HEK293 (cell line): ENCODE data around the gene TRMT13.

Source experiments
- GLIS2 ChIP-seq: fragments of 450-650 bp; formaldehyde crosslinking; IDR thresholded peaks from 2 replicates; pipeline ENCODE4 v1.5.1; 2016; ENCODE audit warnings: missing biosample characterization, missing genetic modification characterization
- HOXC10 ChIP-seq: sonication (generic); formaldehyde crosslinking; IDR thresholded peaks from 2 replicates; pipeline ENCODE4 v1.8.1; 2023; ENCODE audit warnings: mild to moderate bottlenecking, missing genetic modification reagents
- KLF1 ChIP-seq: fragments of 450-650 bp; formaldehyde crosslinking; IDR thresholded peaks from 2 replicates; pipeline ENCODE4 v1.5.1; 2016; ENCODE audit warnings: missing biosample characterization, missing genetic modification characterization
- KLF7 ChIP-seq: fragments of 450-650 bp; formaldehyde crosslinking; IDR thresholded peaks from 2 replicates; pipeline ENCODE4 v1.5.1; 2016; ENCODE audit warnings: missing biosample characterization, missing genetic modification characterization, borderline replicate concordance
- MEIS1 ChIP-seq: sonication (generic); formaldehyde crosslinking; IDR thresholded peaks from 2 replicates; pipeline ENCODE4 v1.8.1; 2022; ENCODE audit warnings: missing genetic modification reagents, mild to moderate bottlenecking, borderline replicate concordance
- OSR2 ChIP-seq: fragments of 450-650 bp; formaldehyde crosslinking; IDR thresholded peaks from 2 replicates; pipeline ENCODE4 v1.5.1; 2016; ENCODE audit warnings: missing biosample characterization, missing genetic modification characterization
- SALL2 ChIP-seq: fragments of 450-650 bp; formaldehyde crosslinking; IDR thresholded peaks from 2 replicates; pipeline ENCODE4 v1.5.0; 2017; ENCODE audit warnings: missing biosample characterization, mild to moderate bottlenecking, missing genetic modification characterization, borderline replicate concordance
- YY1 ChIP-seq: fragments of 450-650 bp; formaldehyde crosslinking; IDR thresholded peaks from 2 replicates; pipeline ENCODE4 v1.5.1; 2018; ENCODE audit warnings: missing biosample characterization, missing genetic modification characterization
- ZBTB21 ChIP-seq: fragments of 450-650 bp; formaldehyde crosslinking; IDR thresholded peaks from 2 replicates; pipeline ENCODE4 v1.5.1; 2017; ENCODE audit warnings: missing biosample characterization, missing genetic modification characterization
- ZBTB48 ChIP-seq: fragments of 450-650 bp; formaldehyde crosslinking; IDR thresholded peaks from 2 replicates; pipeline ENCODE4 v1.5.1; 2016; ENCODE audit warnings: missing biosample characterization, missing genetic modification characterization
- ZNF155 ChIP-seq: fragments of 450-650 bp; formaldehyde crosslinking; IDR thresholded peaks from 2 replicates; pipeline ENCODE4 v1.5.1; 2016; ENCODE audit warnings: missing biosample characterization, missing genetic modification characterization
- ZNF157 ChIP-seq: fragments of 450-650 bp; formaldehyde crosslinking; IDR thresholded peaks from 2 replicates; pipeline ENCODE4 v1.5.1; 2016; ENCODE audit warnings: missing biosample characterization, missing genetic modification characterization
- ZNF169 ChIP-seq: fragments of 450-650 bp; formaldehyde crosslinking; IDR thresholded peaks from 2 replicates; pipeline ENCODE4 v1.5.1; 2016; ENCODE audit warnings: missing biosample characterization, missing genetic modification characterization
- ZNF239 ChIP-seq: fragments of 450-650 bp; formaldehyde crosslinking; IDR thresholded peaks from 2 replicates; pipeline ENCODE4 v1.5.1; 2016; ENCODE audit warnings: missing biosample characterization, missing genetic modification characterization
- ZNF292 ChIP-seq: fragments of 450-650 bp; formaldehyde crosslinking; IDR thresholded peaks from 2 replicates; pipeline ENCODE4 v1.5.1; 2016; ENCODE audit warnings: low read depth, missing biosample characterization, missing genetic modification characterization, borderline replicate concordance
- ZNF335 ChIP-seq: fragments of 450-650 bp; formaldehyde crosslinking; conservative IDR thresholded peaks from 2 replicates; pipeline ENCODE4 v1.5.1; 2016; ENCODE audit warnings: missing biosample characterization, missing genetic modification characterization
- ZNF366 ChIP-seq: fragments of 450-650 bp; formaldehyde crosslinking; conservative IDR thresholded peaks from 2 replicates; pipeline ENCODE4 v1.5.1; 2016; ENCODE audit warnings: missing biosample characterization, missing genetic modification characterization
- ZNF404 ChIP-seq: fragments of 450-650 bp; formaldehyde crosslinking; IDR thresholded peaks from 2 replicates; pipeline ENCODE4 v1.5.1; 2017; ENCODE audit warnings: missing biosample characterization, missing genetic modification characterization
- ZNF433 ChIP-seq: fragments of 450-650 bp; formaldehyde crosslinking; IDR thresholded peaks from 2 replicates; pipeline ENCODE4 v1.5.1; 2016; ENCODE audit warnings: missing biosample characterization, missing genetic modification characterization, low read depth
- ZNF514 ChIP-seq: fragments of 450-650 bp; formaldehyde crosslinking; IDR thresholded peaks from 2 replicates; pipeline ENCODE4 v1.5.1; 2016; ENCODE audit warnings: missing biosample characterization, missing genetic modification characterization
- ZNF530 ChIP-seq: fragments of 450-650 bp; formaldehyde crosslinking; IDR thresholded peaks from 2 replicates; pipeline ENCODE4 v1.5.1; 2016; ENCODE audit warnings: low read depth, missing biosample characterization, missing genetic modification characterization
- ZNF654 ChIP-seq: fragments of 450-650 bp; formaldehyde crosslinking; IDR thresholded peaks from 2 replicates; pipeline ENCODE4 v1.5.1; 2016; ENCODE audit warnings: low read depth, missing biosample characterization, missing genetic modification characterization
- ZNF747 ChIP-seq: fragments of 450-650 bp; formaldehyde crosslinking; IDR thresholded peaks from 2 replicates; pipeline ENCODE4 v1.5.1; 2016; ENCODE audit warnings: missing biosample characterization, missing genetic modification characterization
- ZNF843 ChIP-seq: fragments of 450-650 bp; formaldehyde crosslinking; IDR thresholded peaks from 2 replicates; pipeline ENCODE4 v1.5.1; 2016; ENCODE audit warnings: missing biosample characterization, missing genetic modification characterization
- TF ChIP-seq, protein P1 (sequence below): fragments of 450-650 bp; formaldehyde crosslinking; IDR thresholded peaks from 2 replicates; pipeline ENCODE4 v1.5.1; 2016; ENCODE audit warnings: missing biosample characterization, missing genetic modification characterization
- TF ChIP-seq, protein P2 (sequence below): fragments of 450-650 bp; IDR thresholded peaks from 2 replicates; pipeline ENCODE4 v1.5.1; 2018; ENCODE audit warnings: missing biosample characterization, missing genetic modification characterization
- TF ChIP-seq, protein P3 (sequence below): fragments of 450-650 bp; formaldehyde crosslinking; IDR thresholded peaks from 2 replicates; pipeline ENCODE4 v1.5.1; 2016; ENCODE audit warnings: missing biosample characterization, missing genetic modification characterization
- TF ChIP-seq, protein P4 (sequence below): fragments of 450-650 bp; formaldehyde crosslinking; IDR thresholded peaks from 2 replicates; pipeline ENCODE4 v1.5.1; 2016; ENCODE audit warnings: missing biosample characterization, missing genetic modification characterization, borderline replicate concordance
- TF ChIP-seq, protein P5 (sequence below): fragments of 450-650 bp; formaldehyde crosslinking; conservative IDR thresholded peaks from 2 replicates; pipeline ENCODE4 v1.5.1; 2016; ENCODE audit warnings: low read depth, missing biosample characterization, missing genetic modification characterization

Gene TRMT13

DNA sequence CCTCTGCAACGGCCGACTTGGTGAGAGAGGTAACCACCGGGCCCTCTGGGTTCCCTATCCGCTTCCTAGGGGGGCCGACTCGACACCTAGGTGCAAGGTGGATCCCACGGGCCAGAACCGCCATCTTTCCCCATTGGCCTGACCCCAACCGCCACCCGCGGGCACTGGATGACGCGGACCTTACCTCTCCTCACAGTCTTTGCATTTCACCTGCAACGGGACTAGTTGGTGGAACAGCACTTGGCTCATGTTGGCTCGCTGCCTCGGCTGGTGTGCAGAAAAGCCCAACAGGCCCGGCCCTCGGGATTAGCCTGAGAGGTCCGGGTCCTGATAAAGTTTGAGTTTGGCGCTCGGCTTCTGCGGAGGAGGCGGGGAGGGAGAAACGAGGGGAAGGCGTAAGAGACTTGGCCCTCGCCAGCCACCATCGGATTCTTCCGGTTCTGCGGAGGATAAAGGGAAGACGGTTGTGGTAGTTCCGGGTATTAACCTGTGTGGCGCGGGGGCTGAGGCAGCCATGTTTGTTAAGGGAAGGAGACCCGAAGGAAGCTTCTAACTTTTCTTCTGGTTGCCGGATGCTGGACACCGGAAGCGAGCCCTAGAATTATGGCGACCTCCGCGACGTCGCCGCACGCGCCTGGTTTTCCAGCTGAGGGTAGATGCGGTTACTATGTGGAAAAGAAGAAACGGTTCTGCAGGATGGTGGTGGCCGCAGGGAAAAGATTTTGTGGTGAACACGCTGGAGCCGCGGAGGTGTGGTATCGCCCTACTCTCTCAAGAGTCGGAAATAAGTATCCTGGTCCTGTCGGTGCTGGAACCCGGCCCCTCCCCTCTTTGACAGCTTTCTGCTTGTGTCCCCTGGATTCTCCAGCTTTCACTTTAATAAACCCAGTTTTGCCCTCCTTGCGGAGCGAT lies at the start of gene TRMT13, which contains the start of gene SASS6 (continued):
- TF ChIP-seq, protein P1, sequence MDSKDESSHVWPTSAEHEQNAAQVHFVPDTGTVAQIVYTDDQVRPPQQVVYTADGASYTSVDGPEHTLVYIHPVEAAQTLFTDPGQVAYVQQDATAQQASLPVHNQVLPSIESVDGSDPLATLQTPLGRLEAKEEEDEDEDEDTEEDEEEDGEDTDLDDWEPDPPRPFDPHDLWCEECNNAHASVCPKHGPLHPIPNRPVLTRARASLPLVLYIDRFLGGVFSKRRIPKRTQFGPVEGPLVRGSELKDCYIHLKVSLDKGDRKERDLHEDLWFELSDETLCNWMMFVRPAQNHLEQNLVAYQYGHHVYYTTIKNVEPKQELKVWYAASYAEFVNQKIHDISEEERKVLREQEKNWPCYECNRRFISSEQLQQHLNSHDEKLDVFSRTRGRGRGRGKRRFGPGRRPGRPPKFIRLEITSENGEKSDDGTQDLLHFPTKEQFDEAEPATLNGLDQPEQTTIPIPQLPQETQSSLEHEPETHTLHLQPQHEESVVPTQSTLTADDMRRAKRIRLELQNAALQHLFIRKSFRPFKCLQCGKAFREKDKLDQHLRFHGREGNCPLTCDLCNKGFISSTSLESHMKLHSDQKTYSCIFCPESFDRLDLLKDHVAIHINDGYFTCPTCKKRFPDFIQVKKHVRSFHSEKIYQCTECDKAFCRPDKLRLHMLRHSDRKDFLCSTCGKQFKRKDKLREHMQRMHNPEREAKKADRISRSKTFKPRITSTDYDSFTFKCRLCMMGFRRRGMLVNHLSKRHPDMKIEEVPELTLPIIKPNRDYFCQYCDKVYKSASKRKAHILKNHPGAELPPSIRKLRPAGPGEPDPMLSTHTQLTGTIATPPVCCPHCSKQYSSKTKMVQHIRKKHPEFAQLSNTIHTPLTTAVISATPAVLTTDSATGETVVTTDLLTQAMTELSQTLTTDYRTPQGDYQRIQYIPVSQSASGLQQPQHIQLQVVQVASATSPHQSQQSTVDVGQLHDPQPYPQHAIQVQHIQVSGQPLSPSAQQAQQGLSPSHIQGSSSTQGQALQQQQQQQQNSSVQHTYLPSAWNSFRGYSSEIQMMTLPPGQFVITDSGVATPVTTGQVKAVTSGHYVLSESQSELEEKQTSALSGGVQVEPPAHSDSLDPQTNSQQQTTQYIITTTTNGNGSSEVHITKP (tag by site-specific recombination) = peak; percentile 80
- TF ChIP-seq, protein P2, sequence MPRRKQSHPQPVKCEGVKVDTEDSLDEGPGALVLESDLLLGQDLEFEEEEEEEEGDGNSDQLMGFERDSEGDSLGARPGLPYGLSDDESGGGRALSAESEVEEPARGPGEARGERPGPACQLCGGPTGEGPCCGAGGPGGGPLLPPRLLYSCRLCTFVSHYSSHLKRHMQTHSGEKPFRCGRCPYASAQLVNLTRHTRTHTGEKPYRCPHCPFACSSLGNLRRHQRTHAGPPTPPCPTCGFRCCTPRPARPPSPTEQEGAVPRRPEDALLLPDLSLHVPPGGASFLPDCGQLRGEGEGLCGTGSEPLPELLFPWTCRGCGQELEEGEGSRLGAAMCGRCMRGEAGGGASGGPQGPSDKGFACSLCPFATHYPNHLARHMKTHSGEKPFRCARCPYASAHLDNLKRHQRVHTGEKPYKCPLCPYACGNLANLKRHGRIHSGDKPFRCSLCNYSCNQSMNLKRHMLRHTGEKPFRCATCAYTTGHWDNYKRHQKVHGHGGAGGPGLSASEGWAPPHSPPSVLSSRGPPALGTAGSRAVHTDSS (tag by site-specific recombination) = no peak
- TF ChIP-seq ZNF157 (tag by site-specific recombination) (no peak), SALL2 (tag by site-specific recombination) (no peak), ZNF433 (tag by site-specific recombination) (no peak), ZNF292 (no peak), GLIS2 (peak; percentile 82), HOXC10 (CRISPR knock-in tag) (0 out of 2 replicates have a peak, but pooled peaks have one; percentile 34), ZNF747 (tag by site-specific recombination) (no peak), ZBTB21 (tag by site-specific recombination) (peak; percentile 61), KLF1 (no peak), OSR2 (tag by site-specific recombination) (no peak), ZNF404 (tag by site-specific recombination) (no peak), ZNF843 (peak; percentile 46), ZNF530 (tag by site-specific recombination) (no peak), YY1 (peak; percentile 96), ZNF169 (tag by site-specific recombination) (no peak), MEIS1 (CRISPR knock-in tag) (no peak), ZNF335 (tag by site-specific recombination) (peak; percentile 98), KLF7 (tag by site-specific recombination) (no peak), ZNF155 (tag by site-specific recombination) (no peak), ZNF239 (tag by site-specific recombination) (no peak), ZNF514 (tag by site-specific recombination) (no peak), ZNF654 (tag by site-specific recombination) (no peak), ZNF366 (tag by site-specific recombination) (peak; percentile 98), ZBTB48 (peak; percentile 33; the same call in 1 of the 2 replicates)
- TF ChIP-seq, protein P3, sequence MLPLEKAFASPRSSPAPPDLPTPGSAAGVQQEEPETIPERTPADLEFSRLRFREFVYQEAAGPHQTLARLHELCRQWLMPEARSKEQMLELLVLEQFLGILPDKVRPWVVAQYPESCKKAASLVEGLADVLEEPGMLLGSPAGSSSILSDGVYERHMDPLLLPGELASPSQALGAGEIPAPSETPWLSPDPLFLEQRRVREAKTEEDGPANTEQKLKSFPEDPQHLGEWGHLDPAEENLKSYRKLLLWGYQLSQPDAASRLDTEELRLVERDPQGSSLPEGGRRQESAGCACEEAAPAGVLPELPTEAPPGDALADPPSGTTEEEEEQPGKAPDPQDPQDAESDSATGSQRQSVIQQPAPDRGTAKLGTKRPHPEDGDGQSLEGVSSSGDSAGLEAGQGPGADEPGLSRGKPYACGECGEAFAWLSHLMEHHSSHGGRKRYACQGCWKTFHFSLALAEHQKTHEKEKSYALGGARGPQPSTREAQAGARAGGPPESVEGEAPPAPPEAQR (tag by site-specific recombination) = no peak
- TF ChIP-seq, protein P4, sequence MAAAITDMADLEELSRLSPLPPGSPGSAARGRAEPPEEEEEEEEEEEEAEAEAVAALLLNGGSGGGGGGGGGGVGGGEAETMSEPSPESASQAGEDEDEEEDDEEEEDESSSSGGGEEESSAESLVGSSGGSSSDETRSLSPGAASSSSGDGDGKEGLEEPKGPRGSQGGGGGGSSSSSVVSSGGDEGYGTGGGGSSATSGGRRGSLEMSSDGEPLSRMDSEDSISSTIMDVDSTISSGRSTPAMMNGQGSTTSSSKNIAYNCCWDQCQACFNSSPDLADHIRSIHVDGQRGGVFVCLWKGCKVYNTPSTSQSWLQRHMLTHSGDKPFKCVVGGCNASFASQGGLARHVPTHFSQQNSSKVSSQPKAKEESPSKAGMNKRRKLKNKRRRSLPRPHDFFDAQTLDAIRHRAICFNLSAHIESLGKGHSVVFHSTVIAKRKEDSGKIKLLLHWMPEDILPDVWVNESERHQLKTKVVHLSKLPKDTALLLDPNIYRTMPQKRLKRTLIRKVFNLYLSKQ (tag by site-specific recombination) = no peak
- TF ChIP-seq, protein P5, sequence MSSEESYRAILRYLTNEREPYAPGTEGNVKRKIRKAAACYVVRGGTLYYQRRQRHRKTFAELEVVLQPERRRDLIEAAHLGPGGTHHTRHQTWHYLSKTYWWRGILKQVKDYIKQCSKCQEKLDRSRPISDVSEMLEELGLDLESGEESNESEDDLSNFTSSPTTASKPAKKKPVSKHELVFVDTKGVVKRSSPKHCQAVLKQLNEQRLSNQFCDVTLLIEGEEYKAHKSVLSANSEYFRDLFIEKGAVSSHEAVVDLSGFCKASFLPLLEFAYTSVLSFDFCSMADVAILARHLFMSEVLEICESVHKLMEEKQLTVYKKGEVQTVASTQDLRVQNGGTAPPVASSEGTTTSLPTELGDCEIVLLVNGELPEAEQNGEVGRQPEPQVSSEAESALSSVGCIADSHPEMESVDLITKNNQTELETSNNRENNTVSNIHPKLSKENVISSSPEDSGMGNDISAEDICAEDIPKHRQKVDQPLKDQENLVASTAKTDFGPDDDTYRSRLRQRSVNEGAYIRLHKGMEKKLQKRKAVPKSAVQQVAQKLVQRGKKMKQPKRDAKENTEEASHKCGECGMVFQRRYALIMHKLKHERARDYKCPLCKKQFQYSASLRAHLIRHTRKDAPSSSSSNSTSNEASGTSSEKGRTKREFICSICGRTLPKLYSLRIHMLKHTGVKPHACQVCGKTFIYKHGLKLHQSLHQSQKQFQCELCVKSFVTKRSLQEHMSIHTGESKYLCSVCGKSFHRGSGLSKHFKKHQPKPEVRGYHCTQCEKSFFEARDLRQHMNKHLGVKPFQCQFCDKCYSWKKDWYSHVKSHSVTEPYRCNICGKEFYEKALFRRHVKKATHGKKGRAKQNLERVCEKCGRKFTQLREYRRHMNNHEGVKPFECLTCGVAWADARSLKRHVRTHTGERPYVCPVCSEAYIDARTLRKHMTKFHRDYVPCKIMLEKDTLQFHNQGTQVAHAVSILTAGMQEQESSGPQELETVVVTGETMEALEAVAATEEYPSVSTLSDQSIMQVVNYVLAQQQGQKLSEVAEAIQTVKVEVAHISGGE (tag by site-specific recombination) = peak; percentile 97
